ENCODE measurements around the gene CDCA7L.
"Not testable (repeated sequence)": the region's sequence is repeated elsewhere in the genome, so short reads cannot be mapped to it uniquely, and the experiment has no call there.

CDCA7L gene

GRCh38 chr7:21944616-21945453 is 864 bp downstream of the CDCA7L start:
- DNase-seq (ENCODE audit: low read depth in 3 of 3, low spot score in 1 of 3) = peak in 2 of 3 donors; percentile 15 to 18

- DNase-seq (ENCODE audit: low read depth in 3 of 3, low spot score in 1 of 3) = no peak
These were observed 2.3 kb downstream of the CDCA7L start for GRCh38 chr7:21943436-21943835.

GRCh38 chr7:21942955-21943354 is 2.7 kb downstream of the CDCA7L start:
- no peak for DNase-seq (ENCODE audit: low read depth in 3 of 3, low spot score in 1 of 3)

GRCh38 chr7:21941611-21942141 is 4.0 kb downstream of the CDCA7L start:
- no peak for DNase-seq (ENCODE audit: low read depth in 3 of 3, low spot score in 1 of 3)

GRCh38 chr7:21939858-21940372 is 5.8 kb downstream of the CDCA7L start:
- DNase-seq (ENCODE audit: low read depth in 3 of 3, low spot score in 1 of 3) = no peak

- peak in 1 of 3 donors; percentile 25 for DNase-seq (ENCODE audit: low read depth in 3 of 3, low spot score in 1 of 3)
These were observed 6.4 kb downstream of the CDCA7L start for GRCh38 chr7:21939136-21939857.

GRCh38 chr7:21938463-21938862 is 7.2 kb downstream of the CDCA7L start:
- DNase-seq (ENCODE audit: low read depth in 3 of 3, low spot score in 1 of 3) = no peak

GRCh38 chr7:21934808-21935207 is 10.9 kb downstream of the CDCA7L start:
- DNase-seq (ENCODE audit: low read depth in 3 of 3, low spot score in 1 of 3) = no peak

GRCh38 chr7:21933293-21933692 is 12.4 kb downstream of the CDCA7L start:
- DNase-seq (ENCODE audit: low read depth in 3 of 3, low spot score in 1 of 3) = not testable (repeated sequence)

- DNase-seq (ENCODE audit: low read depth in 3 of 3, low spot score in 1 of 3) = no peak
These were observed 18.0 kb downstream of the CDCA7L start for GRCh38 chr7:21927693-21928092.

GRCh38 chr7:21926448-21926847 is 19.3 kb downstream of the CDCA7L start:
- DNase-seq (ENCODE audit: low read depth in 3 of 3, low spot score in 1 of 3) = no peak

- DNase-seq (ENCODE audit: low read depth in 3 of 3, low spot score in 1 of 3) = no peak
These were observed 22.0 kb downstream of the CDCA7L start for GRCh38 chr7:21923658-21924057.

- DNase-seq (ENCODE audit: low read depth in 3 of 3, low spot score in 1 of 3) = no peak
These were observed 23.1 kb downstream of the CDCA7L start for GRCh38 chr7:21922605-21923004.

- no peak for DNase-seq (ENCODE audit: low read depth in 3 of 3, low spot score in 1 of 3)
These were observed 24.8 kb downstream of the CDCA7L start for GRCh38 chr7:21920936-21921335.

- no peak for DNase-seq (ENCODE audit: low read depth in 3 of 3, low spot score in 1 of 3)
These were observed 27.5 kb downstream of the CDCA7L start for GRCh38 chr7:21918216-21918615.

GRCh38 chr7:21916629-21917028 is 29.1 kb downstream of the CDCA7L start:
- DNase-seq (ENCODE audit: low read depth in 3 of 3, low spot score in 1 of 3) = no peak

GRCh38 chr7:21916176-21916575 is 29.5 kb downstream of the CDCA7L start:
- no peak for DNase-seq (ENCODE audit: low read depth in 3 of 3, low spot score in 1 of 3)

- DNase-seq (ENCODE audit: low read depth in 3 of 3, low spot score in 1 of 3) = no peak
These were observed 30.6 kb downstream of the CDCA7L start for GRCh38 chr7:21915140-21915539.

- DNase-seq (ENCODE audit: low read depth in 3 of 3, low spot score in 1 of 3) = no peak
These were observed 31.0 kb downstream of the CDCA7L start for GRCh38 chr7:21914671-21915070.

- no peak for DNase-seq (ENCODE audit: low read depth in 3 of 3, low spot score in 1 of 3)
These were observed 32.5 kb downstream of the CDCA7L start for GRCh38 chr7:21912931-21913780.

- DNase-seq (ENCODE audit: low read depth in 3 of 3, low spot score in 1 of 3) = no peak
These were observed 33.4 kb downstream of the CDCA7L start for GRCh38 chr7:21912305-21912704.
